Memory B cell (primary cell): ENCODE measurements around the gene PRKX.
"Not testable (repeated sequence)": the region's sequence is repeated elsewhere in the genome, so short reads cannot be mapped to it uniquely, and the experiment has no call there.

ENCODE experiments used
- ATAC-seq: fragments of 150-1000 bp; cut with Tn5 transposase; 2 replicates; pipeline ENCODE4 v1.10.0; 2021; ENCODE audit warnings: low read depth, mild to moderate bottlenecking, moderate library complexity
- DNase-seq, 2 donors: peaks; one replicate each; pipeline ENCODE4 v3.0.0; 2022; ENCODE audit warnings: low spot score in 2 of 2
- H3K27ac Mint-ChIP-seq: one replicate; pipeline ENCODE4 v1.8.0; 2022; ENCODE audit warnings: mild to moderate bottlenecking, moderate library complexity, mixed read lengths
- H3K27me3 Mint-ChIP-seq: one replicate; pipeline ENCODE4 v1.8.0; 2022; ENCODE audit warnings: mixed read lengths
- H3K36me3 Mint-ChIP-seq: one replicate; pipeline ENCODE4 v1.8.0; 2022; ENCODE audit warnings: mild to moderate bottlenecking, mixed read lengths
- H3K4me1 Mint-ChIP-seq: one replicate; pipeline ENCODE4 v1.8.0; 2022; ENCODE audit warnings: mixed read lengths
- H3K4me3 Mint-ChIP-seq: one replicate; pipeline ENCODE4 v1.8.0; 2022; ENCODE audit warnings: mild to moderate bottlenecking, moderate library complexity, mixed read lengths
- H3K9me3 Mint-ChIP-seq: one replicate; pipeline ENCODE4 v1.8.0; 2022; ENCODE audit warnings: mixed read lengths

PRKX gene

DNA sequence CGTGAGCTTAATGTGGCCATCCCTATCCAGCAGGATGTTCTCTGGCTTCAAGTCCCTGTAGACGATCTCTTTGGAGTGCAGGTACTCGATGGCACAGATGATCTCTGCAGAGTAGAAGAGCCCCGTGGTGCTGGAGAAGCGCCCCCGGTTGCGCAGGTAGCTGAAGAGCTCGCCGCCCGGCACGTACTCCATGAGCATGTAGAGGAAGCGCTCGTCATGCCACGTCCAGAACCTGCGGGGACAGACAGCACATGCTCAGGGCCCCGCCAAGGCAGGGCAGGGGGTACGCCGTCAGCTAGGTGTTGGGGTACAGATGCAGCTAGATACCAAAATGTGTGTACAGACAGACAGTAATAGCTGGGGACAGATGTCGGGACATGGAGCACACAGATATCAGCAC lies 58.3 kb downstream of the PRKX start:
- H3K4me1 Mint-ChIP-seq, result no peaks in the 10 kb centered on the region
- no peak overlapping the region for H3K27ac Mint-ChIP-seq
- no peaks in the 10 kb centered on the region for H3K27me3 Mint-ChIP-seq
- DNase-seq, result no peak
- H3K4me3 Mint-ChIP-seq, result no peak overlapping the region
- ATAC-seq, result no peak
- H3K9me3 Mint-ChIP-seq, result no peaks in the 10 kb centered on the region
- peaks cover 8% of the 10 kb centered on the region for H3K36me3 Mint-ChIP-seq

DNA sequence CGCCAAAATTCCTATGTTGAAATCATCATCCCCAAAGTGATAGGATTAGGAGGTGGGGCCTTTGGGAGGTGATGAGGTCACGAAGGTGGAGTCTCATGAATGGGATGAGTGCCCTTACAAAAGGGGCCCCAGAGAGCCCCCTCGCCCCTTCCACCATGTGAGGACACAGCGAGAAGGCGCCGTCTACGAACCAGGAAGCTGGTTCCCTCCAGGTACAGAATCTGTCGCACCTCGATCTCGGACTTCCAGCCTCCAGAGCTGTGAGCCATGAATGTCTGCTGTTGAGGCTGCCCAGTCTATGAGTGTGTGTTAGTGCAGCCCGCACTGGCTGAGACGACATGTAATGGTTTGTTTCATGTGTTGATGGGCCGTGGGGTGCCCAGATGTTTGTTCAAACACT lies 60.3 kb downstream of the PRKX start:
- H3K27ac Mint-ChIP-seq, result no peak overlapping the region
- no peak for DNase-seq
- H3K36me3 Mint-ChIP-seq, result peaks cover 4% of the 10 kb centered on the region
- H3K9me3 Mint-ChIP-seq, result no peaks in the 10 kb centered on the region
- ATAC-seq, result no peak
- H3K4me1 Mint-ChIP-seq, result no peaks in the 10 kb centered on the region
- no peak overlapping the region for H3K4me3 Mint-ChIP-seq
- H3K27me3 Mint-ChIP-seq, result no peaks in the 10 kb centered on the region

DNA sequence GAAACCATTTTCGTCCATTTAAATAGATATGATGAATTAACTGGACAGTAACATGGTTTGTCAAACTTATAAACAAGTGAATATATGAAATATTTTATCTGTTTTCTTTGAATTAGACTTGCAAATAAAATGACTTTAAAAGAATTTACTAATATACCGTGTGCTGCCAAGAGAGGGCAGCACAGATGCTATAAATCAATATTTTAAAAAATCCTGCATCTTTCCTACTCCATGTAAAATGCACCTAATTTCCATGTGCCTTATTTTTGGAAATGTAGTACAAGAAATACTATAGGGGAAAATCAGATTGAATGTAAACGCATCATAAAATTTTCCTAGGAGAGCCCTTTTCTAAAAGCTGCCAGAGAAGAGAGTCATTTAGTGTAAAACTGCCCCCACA lies 62.2 kb downstream of the PRKX start:
- H3K4me1 Mint-ChIP-seq, result no peaks in the 10 kb centered on the region
- ATAC-seq (no peak), DNase-seq (no peak)
- H3K9me3 Mint-ChIP-seq, result no peaks in the 10 kb centered on the region
- no peak overlapping the region for H3K27ac Mint-ChIP-seq
- no peak overlapping the region for H3K4me3 Mint-ChIP-seq
- peaks cover 4% of the 10 kb centered on the region for H3K36me3 Mint-ChIP-seq
- no peaks in the 10 kb centered on the region for H3K27me3 Mint-ChIP-seq

DNA sequence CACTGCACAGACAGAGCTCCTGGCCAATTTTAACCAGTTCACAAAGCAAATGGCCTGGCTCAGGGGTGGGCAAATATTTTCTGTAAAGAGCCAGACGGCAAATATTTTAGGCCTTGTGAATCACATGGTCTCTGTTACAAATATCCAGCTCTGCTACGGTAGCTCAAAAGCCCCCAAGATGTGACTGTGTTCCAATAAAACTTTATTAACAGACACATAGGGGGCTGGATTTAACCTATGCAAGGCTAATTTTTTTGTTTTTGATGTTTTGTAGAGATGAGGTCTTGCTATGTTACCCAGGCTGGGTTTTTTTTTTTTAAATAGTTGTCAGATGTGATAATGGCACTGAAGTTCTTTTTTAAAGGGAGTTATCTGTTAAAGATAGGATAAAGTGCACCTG lies 65.4 kb downstream of the PRKX start:
- ATAC-seq (no peak), DNase-seq (no peak)
- Mint-ChIP-seq H3K4me3 (no peak overlapping the region), H3K27ac (no peak overlapping the region), H3K36me3 (peaks cover 7% of the 10 kb centered on the region), H3K4me1 (no peaks in the 10 kb centered on the region), H3K27me3 (no peaks in the 10 kb centered on the region), H3K9me3 (no peaks in the 10 kb centered on the region)

DNA sequence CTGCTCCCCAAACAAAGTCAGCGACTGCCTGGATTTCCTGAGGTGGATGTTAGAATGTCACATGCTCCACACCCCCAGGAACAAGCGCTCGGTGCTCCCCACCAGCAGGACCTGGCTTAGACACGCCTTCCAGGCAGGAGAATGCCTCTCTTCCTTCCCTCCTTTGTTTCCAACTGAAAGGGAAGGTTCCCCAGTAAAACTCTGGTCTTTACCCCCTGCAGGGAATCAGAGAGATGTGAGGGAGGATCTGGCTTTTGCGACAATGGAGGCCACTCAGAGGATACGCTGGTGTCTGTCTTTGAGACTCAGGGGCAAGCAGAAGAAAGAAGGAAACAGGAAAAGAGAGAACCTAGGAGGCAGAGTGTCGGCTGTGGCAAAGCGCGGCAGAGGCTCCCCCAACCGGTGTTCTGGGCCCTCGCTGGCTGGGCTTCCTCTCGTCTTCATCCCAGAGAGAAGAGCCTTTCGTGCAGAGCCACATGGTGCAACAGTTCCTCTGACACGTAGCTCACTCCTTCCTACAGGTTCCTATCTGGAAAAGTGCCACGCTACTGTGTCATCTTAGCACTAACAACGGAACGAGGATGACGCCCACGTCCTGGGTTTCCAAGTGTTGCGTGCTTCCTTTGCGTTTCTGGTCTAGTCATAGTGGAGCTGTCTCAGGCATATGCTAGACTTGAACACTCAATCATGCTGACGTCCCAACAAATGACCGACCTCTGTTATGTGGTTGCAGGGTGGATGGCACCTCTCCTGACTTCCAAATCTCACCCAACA lies 73.4 kb downstream of the PRKX start:
- not testable (repeated sequence) for H3K4me3 Mint-ChIP-seq, ATAC-seq, H3K4me1 Mint-ChIP-seq, H3K9me3 Mint-ChIP-seq, H3K27me3 Mint-ChIP-seq, H3K27ac Mint-ChIP-seq, DNase-seq
- peaks cover 13% of the 10 kb centered on the region for H3K36me3 Mint-ChIP-seq

DNA sequence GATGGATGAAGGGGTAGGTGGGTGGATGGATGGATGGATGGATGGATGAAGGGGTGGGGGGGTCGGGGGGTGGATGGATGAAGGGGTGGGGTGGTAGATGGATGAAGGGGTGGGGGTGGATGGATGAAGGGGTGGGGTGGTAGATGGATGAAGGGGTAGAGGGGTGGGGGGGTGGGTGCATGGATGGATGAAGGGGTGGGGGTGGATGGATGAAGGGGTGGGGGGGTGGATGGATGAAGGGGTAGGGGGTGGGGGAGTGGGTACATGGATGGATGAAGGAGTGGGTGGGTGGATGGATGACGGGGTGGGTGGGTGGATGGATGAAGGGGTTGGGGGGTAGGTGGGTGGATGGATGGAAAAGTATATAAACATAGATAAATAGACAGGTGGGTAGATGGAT lies 74.2 kb downstream of the PRKX start:
- H3K36me3 Mint-ChIP-seq, result peaks cover 13% of the 10 kb centered on the region
- no peak for ATAC-seq
- no peak overlapping the region for H3K27ac Mint-ChIP-seq
- DNase-seq, result no peak
- no peaks in the 10 kb centered on the region for H3K9me3 Mint-ChIP-seq
- H3K4me1 Mint-ChIP-seq, result peaks cover 6% of the 10 kb centered on the region
- H3K27me3 Mint-ChIP-seq, result no peaks in the 10 kb centered on the region
- no peak overlapping the region for H3K4me3 Mint-ChIP-seq

DNA sequence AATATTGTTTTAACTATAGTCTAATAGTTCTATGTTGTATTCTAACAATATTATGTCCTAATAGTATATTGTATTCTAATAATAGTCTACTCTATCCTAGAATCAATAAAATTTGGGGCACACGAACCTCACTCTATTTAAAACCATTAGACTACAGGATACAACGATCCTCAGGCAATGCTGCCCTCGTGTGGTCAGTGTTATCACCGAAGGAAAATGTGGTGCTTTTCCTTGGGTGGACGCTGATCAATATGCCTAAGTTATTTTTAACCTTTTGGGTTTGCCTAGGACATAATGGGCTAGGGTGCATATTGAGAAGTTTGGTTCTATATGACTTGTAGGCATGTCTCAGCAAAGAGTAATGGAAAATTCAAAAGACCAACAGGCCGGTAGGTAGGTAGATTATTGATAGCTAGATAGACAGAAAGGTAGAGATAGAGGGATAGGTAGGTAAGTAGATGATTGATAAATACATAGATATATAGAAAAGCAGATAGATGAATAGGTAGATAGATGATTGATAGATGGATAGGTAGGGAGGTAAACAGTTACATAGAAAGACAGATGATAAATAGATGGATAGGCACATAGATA lies 75.1 kb downstream of the PRKX start:
- no peaks in the 10 kb centered on the region for H3K27me3 Mint-ChIP-seq
- H3K9me3 Mint-ChIP-seq, result no peaks in the 10 kb centered on the region
- H3K4me3 Mint-ChIP-seq, result no peak overlapping the region
- DNase-seq (peak in 1 of 2 donors; percentile 19), ATAC-seq (peak; percentile 32)
- H3K27ac Mint-ChIP-seq, result peak overlapping the region; percentile 3
- H3K36me3 Mint-ChIP-seq, result peaks cover 10% of the 10 kb centered on the region
- H3K4me1 Mint-ChIP-seq, result peaks cover 9% of the 10 kb centered on the region

DNA sequence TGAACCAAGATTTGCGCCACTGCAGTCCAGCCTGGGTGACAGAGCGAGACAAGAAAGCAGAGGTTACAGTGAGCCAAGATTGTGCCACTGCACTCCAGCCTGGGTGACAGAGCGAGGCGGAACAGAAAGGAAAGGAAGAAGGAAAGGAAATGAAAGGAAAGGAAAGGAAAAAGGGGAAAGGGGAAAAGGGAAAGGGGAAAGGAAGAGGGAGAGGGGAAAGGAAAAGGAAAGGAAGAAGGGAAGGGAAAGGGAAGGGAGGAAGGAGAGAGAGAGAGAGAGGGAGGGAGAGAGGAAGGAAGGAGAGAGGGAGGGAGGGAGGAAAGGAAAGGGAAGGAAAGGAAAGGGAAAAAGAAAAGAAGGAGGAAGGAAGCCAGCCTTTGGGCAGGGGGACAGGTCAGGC lies 76.6 kb downstream of the PRKX start:
- no peaks in the 10 kb centered on the region for H3K9me3 Mint-ChIP-seq
- ATAC-seq, result no peak
- no peaks in the 10 kb centered on the region for H3K27me3 Mint-ChIP-seq
- no peak overlapping the region for H3K27ac Mint-ChIP-seq
- peaks cover 9% of the 10 kb centered on the region for H3K4me1 Mint-ChIP-seq
- no peak overlapping the region for H3K4me3 Mint-ChIP-seq
- DNase-seq, result no peak
- H3K36me3 Mint-ChIP-seq, result peaks cover 13% of the 10 kb centered on the region

DNA sequence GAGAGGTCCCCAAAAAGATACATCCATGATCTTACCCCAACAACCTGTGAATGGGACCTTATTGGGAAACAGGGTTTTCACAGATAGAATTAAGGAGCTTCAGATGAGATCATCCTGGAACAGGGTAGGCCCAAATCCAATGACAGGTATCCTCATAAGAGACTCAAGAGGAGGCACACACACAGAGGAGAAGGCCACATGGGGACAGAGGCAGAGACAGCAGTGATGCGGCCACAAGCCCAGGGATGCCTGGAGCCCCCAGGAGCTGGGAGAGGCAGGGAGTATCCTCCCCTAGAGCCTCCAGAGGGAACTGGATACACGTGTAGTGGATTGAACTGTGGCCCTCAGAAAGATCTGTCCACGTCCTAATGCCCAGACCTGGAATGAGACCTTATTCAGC lies 82.3 kb downstream of the PRKX start:
- Mint-ChIP-seq H3K27ac (no peak overlapping the region), H3K36me3 (peaks cover 22% of the 10 kb centered on the region)

DNA sequence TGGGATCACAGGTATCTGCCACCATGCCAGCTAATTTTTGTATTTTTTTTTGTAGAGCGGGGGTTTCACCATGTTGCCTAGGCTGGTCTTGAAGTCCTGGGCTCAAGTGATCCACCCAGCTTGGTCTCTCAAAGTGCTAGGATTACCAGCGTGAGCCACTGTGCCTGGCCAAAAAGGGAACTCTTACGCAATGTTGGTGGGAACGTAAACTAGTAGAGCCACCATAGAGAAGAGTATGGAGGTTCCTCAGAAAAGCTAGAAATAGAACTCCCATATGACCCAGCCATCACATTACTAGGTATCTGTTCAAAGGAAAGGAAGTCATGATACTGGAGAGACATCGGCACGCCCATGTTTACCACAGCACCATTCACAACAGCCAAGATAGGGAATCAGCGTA lies 85.9 kb downstream of the PRKX start:
- no peak overlapping the region for H3K4me3 Mint-ChIP-seq
- peaks cover 3% of the 10 kb centered on the region for H3K9me3 Mint-ChIP-seq
- H3K36me3 Mint-ChIP-seq, result peaks cover 22% of the 10 kb centered on the region
- peak overlapping the region; percentile 43 for H3K27ac Mint-ChIP-seq
- peaks cover 3% of the 10 kb centered on the region for H3K4me1 Mint-ChIP-seq
- ATAC-seq (no peak), DNase-seq (no peak)
- H3K27me3 Mint-ChIP-seq, result no peaks in the 10 kb centered on the region

More for the DNA sequence above, 82.3 kb downstream of the PRKX start:
- no peak for DNase-seq
- ATAC-seq, result no peak
- H3K4me1 Mint-ChIP-seq, result peaks cover 7% of the 10 kb centered on the region
- H3K27me3 Mint-ChIP-seq, result no peaks in the 10 kb centered on the region
- no peak overlapping the region for H3K4me3 Mint-ChIP-seq
- H3K9me3 Mint-ChIP-seq, result peaks cover 3% of the 10 kb centered on the region

DNA sequence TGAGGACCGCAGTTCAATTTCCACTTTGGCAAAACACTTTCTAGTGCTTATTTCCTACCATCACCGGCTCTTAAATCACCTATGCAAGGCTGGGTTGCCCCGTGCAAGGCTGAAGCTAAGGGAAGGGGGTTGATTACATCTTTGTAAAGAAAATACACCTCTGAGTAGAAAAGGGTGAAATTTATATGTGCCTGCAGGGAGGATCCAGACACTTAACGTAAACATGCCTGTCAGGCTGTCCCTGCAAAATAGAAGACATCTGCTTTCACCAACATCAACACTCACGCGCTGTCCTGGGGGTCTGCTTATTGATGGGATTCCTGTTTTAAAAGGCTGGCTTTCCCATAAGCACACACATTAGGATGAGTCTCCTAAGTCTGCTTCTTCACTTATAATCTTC lies 92.0 kb downstream of the PRKX start:
- H3K27me3 Mint-ChIP-seq, result no peaks in the 10 kb centered on the region
- no peak overlapping the region for H3K4me3 Mint-ChIP-seq
- H3K27ac Mint-ChIP-seq, result no peak overlapping the region
- no peak for DNase-seq
- no peaks in the 10 kb centered on the region for H3K9me3 Mint-ChIP-seq
- H3K4me1 Mint-ChIP-seq, result no peaks in the 10 kb centered on the region
- H3K36me3 Mint-ChIP-seq, result peaks cover 12% of the 10 kb centered on the region
- no peak for ATAC-seq

DNA sequence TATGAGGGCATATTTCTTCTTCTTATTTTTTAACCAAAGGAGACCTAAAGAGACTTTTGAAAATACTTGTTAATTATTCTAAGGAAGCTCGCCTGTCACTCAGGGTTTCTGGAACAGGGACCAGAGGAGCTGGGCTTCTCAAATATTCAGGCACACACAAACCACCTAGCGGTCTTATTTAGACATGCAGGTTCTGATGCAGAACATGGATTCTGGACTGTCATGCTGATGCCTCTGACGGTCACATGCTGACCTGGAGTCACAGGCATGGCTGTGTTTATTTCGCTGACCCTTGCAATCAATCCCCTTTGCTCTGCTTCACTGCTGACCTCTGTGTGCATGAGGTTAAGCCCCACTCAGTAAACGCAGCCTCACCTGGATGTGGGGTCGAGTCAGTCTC lies 101.7 kb downstream of the PRKX start:
- H3K9me3 Mint-ChIP-seq, H3K27me3 Mint-ChIP-seq, H3K4me3 Mint-ChIP-seq, H3K36me3 Mint-ChIP-seq, DNase-seq, ATAC-seq, H3K4me1 Mint-ChIP-seq, H3K27ac Mint-ChIP-seq: not testable (repeated sequence)

DNA sequence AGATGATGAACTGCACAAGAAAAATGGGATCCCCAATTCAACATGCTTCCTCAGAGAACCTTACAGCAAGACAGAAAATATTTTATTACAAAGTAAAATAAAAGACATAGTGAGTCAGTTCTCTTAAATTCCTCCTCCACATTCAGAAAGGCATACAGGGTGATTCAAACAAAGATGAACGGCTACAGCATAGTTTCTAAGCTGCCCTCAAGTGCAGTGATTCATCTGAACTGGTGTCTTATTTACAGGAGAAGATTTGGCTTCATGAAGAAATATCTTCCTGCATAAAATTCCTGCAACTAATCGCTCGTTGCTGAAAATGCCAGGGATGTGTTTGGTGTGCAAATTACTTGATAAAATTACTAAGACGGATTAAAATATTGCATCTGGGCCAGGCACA lies 103.6 kb downstream of the PRKX start:
- ATAC-seq (no peak), DNase-seq (no peak)
- no peak overlapping the region for H3K4me3 Mint-ChIP-seq
- H3K4me1 Mint-ChIP-seq, result no peaks in the 10 kb centered on the region
- H3K9me3 Mint-ChIP-seq, result no peaks in the 10 kb centered on the region
- H3K27ac Mint-ChIP-seq, result no peak overlapping the region
- H3K27me3 Mint-ChIP-seq, result no peaks in the 10 kb centered on the region
- peaks cover 8% of the 10 kb centered on the region for H3K36me3 Mint-ChIP-seq

DNA sequence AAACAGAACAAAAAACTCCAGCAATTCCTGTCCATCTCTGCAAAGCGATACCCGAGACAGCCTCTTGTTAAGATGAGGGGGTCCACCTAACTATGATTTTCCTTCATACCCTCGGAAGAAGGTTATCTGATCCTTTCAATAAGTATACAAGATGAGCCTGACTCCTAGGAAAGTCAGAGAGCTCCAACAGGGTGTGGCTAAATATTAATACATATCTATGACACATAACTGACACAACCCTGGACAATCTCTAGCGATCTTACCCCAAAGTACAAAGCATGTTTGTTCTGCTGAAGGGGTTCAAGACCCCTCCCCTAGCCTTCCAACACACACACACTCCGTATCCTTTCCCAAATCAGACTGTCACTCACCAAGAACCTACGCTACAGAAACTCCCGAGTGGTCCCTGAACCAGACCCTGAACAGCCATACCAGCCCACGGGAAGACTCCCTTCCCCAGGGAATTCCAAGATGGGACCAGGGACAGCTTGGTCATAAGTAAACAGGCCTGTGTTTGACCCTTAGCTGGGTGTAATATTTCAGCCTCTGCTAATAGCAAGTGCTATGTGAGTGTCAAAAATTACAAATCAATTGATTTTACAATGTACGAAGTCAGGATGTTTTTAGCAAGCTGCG lies 110.3 kb downstream of the PRKX start:
- Mint-ChIP-seq H3K27ac (no peak overlapping the region), H3K4me3 (no peak overlapping the region), H3K36me3 (peaks cover 6% of the 10 kb centered on the region), H3K9me3 (peaks cover 1% of the 10 kb centered on the region), H3K27me3 (no peaks in the 10 kb centered on the region), H3K4me1 (peaks cover under 1% of the 10 kb centered on the region)
- no peak for ATAC-seq
- no peak for DNase-seq
